Lower leg skin (tissue), 4 donors: ENCODE data around the gene METTL25. TPM values are rescaled to one million over a fixed set of nuclear protein-coding genes. Genes with fewer than 3 reads are reported as not detected.

Source experiments
- DNase-seq, 2 donors: peaks; one replicate each; pipeline ENCODE4 v3.0.0-alpha.2; 2019; ENCODE audit warnings: low spot score in 2 of 2
- H3K4me3 ChIP-seq: fragments of 200-600 bp; sonication (generic); 2 replicates; pipeline ENCODE4 v1.5.1; 2017; ENCODE audit warnings: mild to moderate bottlenecking, low read depth; ENCODE audit not compliant: poor library complexity, severe bottlenecking
- CTCF ChIP-seq, 3 donors: fragments of 450-650 bp; IDR thresholded peaks; one replicate each; pipeline ENCODE4 v1.5.1; 2016; ENCODE audit warnings: antibody characterized with exemption in 3 of 3, mild to moderate bottlenecking in 3 of 3, moderate library complexity in 2 of 3
- POLR2A ChIP-seq, 2 donors: fragments of 450-650 bp; IDR thresholded peaks; one replicate each; pipeline ENCODE4 v1.6.1; 2016 to 2017; ENCODE audit warnings: antibody characterized with exemption in 2 of 2, mild to moderate bottlenecking in 1 of 2, moderate library complexity in 1 of 2
- WGBS, 2 donors: methylation state at CpG; one replicate each; pipeline ENCODE4 v1.1.5; 2018; 5-methylcytosine and 5-hydroxymethylcytosine counted together
- intact Hi-C: fragments of 100-400 bp; cut with DNase I; formaldehyde crosslinking; loops from one replicate; pipeline ENCODE4 v1.15.0; 2023; ENCODE audit warnings: low total_unique reads
- total RNA-seq, 4 donors: library from RNA; depleted of rRNA; stranded (reverse); fragments of >200 nt; gene quantifications; one replicate each; pipeline ENCODE4 v1.1.0, GENCODE V29; 2016

Gene METTL25
- total RNA-seq, 4 donors from 2014 or later: 6.7 to 15.2 (median 13.5) TPM

GRCh38 chr12:82519510-82519909, 161.2 kb downstream of the METTL25 start:
- intact Hi-C loops: no loop called here

GRCh38 chr12:82522285-82522684, 164.0 kb downstream of the METTL25 start:
- no peak overlapping the region for H3K4me3 ChIP-seq
- TF ChIP-seq CTCF (IDR thresholded peaks at IDR 0.05): no peak
- no peak for TF ChIP-seq POLR2A (IDR thresholded peaks at IDR 0.05)
- intact Hi-C loops: no loop called here
- WGBS, 2 donors: 93 to 97% methylated on average over 4 of the region's 4 CpGs
- no peak for DNase-seq

More at GRCh38 chr12:82519510-82519909, 161.2 kb downstream of the METTL25 start:
- TF ChIP-seq CTCF (IDR thresholded peaks at IDR 0.05) (no peak), POLR2A (IDR thresholded peaks at IDR 0.05) (no peak)
- DNase-seq: no peak
- no peak overlapping the region for H3K4me3 ChIP-seq

- DNase-seq: no peak
- TF ChIP-seq POLR2A (IDR thresholded peaks at IDR 0.05) (no peak), CTCF (IDR thresholded peaks at IDR 0.05) (no peak)
- intact Hi-C loops: no loop called here
- H3K4me3 ChIP-seq: no peak overlapping the region
These were observed 164.4 kb downstream of the METTL25 start for GRCh38 chr12:82522762-82523161.

GRCh38 chr12:82523996-82524395, 165.7 kb downstream of the METTL25 start:
- WGBS, 2 donors: 45% methylated on average over 3 of the region's 3 CpGs
- intact Hi-C loops: no loop called here
- DNase-seq: no peak
- H3K4me3 ChIP-seq: no peak overlapping the region
- TF ChIP-seq CTCF (IDR thresholded peaks at IDR 0.05) (no peak), POLR2A (IDR thresholded peaks at IDR 0.05) (no peak)

- H3K4me3 ChIP-seq: no peak overlapping the region
- no peak for DNase-seq
- TF ChIP-seq CTCF (IDR thresholded peaks at IDR 0.05) (no peak), POLR2A (IDR thresholded peaks at IDR 0.05) (no peak)
- WGBS, 2 donors: 53 to 60% methylated on average over 2 of the region's 2 CpGs
- intact Hi-C loops: no loop called here
These were observed 166.3 kb downstream of the METTL25 start for GRCh38 chr12:82524641-82525040.

GRCh38 chr12:82525616-82526015, 167.3 kb downstream of the METTL25 start:
- intact Hi-C loops: no loop called here
- H3K4me3 ChIP-seq: no peak overlapping the region
- DNase-seq: no peak
- 89 to 90% methylated on average over 2 of the region's 2 CpGs for WGBS, 2 donors
- TF ChIP-seq CTCF (IDR thresholded peaks at IDR 0.05) (no peak), POLR2A (IDR thresholded peaks at IDR 0.05) (no peak)
